NCI-H1105 (cell line): ENCODE data around the gene COL4A2.
"Not testable (repeated sequence)": the region's sequence is repeated elsewhere in the genome, so short reads cannot be mapped to it uniquely, and the experiment has no call there.

Experiments
- DNase-seq: peaks from one replicate; lab custom pipeline; 2025; lab: John Stamatoyannopoulos, UW

COL4A2 gene

GRCh38 chr13:110518571-110518970 lies 211.5 kb downstream of the COL4A2 start:
- no peak for DNase-seq

DNA sequence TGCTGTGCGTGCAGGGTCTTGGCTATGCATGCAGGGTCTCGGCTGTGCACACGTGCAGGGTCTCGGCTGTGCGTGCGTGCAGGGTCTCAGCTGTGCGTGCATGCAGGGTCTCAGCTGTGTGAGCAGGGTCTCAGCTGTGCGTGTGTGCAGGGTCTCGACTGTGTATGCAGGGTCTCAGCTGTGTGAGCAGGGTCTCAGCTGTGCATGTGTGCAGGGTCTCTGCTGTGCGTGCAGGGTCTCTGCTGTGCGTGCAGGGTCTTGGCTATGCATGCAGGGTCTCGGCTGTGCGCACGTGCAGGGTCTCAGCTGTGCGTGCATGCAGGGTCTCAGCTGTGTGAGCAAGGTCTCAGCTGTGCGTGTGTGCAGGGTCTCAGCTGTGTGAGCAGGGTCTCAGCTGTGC lies 212.0 kb downstream of the COL4A2 start:
- DNase-seq: no peak

GRCh38 chr13:110519506-110519905 lies 212.4 kb downstream of the COL4A2 start:
- DNase-seq: no peak

- DNase-seq: no peak
These were observed 213.6 kb downstream of the COL4A2 start for GRCh38 chr13:110520431-110521295.

DNA sequence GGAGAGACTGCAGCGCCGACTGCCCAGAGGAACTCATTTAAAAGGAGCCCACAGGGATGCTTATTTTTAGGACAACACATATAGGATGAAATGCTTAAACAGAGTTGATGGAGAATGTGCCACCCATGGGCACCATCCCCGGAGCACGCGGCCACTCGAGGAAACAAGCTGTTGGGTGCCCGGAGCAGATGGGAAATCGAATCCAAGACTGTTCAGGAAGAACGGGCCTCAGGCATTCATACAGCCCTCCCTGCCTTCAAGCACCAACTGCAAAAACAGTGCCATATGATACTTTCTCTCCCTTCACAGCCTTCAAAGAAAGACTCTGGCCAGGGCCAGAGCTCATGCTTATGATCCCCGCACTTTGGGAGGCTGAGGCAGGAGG lies 214.2 kb downstream of the COL4A2 start:
- no peak for DNase-seq

- no peak for DNase-seq
These were observed 214.9 kb downstream of the COL4A2 start for GRCh38 chr13:110521946-110522345.

DNA sequence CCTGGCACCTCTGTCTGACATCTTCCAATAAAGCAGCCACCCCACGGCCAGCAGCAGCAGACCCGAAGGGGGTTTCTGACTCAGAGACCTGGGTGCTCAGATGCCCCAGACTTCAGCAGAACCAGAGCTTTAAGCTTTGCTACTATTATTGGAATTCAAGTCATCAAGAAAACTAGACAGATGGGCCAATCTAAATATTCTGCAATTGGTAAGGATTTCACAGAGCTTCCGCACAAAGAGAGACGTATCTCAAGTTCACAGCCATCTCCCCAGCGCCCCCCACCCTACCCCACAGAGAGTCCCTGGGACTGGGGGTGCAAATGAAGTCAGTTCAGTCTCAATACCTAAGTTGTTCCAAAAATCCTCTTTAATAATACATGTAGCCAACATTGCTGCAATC lies 215.6 kb downstream of the COL4A2 start:
- DNase-seq: no peak

GRCh38 chr13:110523180-110523579 lies 216.1 kb downstream of the COL4A2 start:
- no peak for DNase-seq

GRCh38 chr13:110523838-110524540 lies 216.9 kb downstream of the COL4A2 start:
- DNase-seq: no peak

DNA sequence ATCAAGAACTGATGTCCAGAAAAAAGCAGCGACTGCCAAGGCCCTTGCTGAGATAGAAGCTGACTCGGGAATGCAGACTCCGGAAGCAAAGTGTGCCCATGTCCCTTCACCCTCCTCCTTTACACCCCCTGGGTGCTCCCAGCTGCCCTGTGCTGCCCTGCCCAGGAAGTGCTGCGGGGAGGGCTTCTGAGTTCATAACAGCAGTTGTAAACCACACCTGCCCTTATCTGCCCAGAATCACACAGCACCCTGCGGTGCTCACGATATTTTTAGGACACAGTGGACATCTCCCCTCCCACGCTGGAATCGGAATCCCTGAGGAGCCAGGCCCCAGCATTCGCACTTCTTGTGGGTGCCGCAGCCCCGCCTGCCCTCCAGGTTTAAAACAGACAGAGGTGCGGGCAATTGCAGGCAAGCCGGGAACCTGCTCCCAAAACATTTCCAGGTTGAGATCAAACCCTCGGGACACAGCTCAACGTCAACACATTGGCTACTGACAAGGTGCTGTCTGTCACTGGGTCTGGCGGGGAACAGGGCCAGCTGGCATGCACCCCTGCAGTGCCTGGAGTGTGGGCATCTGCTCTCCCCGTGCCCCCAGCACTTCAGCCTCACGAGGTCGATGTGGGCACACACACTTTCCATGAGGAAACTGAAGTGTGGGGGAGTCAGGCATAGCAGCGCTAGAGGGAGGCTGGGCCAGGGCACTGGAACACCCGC lies 217.6 kb downstream of the COL4A2 start:
- peak; percentile 51 for DNase-seq

DNA sequence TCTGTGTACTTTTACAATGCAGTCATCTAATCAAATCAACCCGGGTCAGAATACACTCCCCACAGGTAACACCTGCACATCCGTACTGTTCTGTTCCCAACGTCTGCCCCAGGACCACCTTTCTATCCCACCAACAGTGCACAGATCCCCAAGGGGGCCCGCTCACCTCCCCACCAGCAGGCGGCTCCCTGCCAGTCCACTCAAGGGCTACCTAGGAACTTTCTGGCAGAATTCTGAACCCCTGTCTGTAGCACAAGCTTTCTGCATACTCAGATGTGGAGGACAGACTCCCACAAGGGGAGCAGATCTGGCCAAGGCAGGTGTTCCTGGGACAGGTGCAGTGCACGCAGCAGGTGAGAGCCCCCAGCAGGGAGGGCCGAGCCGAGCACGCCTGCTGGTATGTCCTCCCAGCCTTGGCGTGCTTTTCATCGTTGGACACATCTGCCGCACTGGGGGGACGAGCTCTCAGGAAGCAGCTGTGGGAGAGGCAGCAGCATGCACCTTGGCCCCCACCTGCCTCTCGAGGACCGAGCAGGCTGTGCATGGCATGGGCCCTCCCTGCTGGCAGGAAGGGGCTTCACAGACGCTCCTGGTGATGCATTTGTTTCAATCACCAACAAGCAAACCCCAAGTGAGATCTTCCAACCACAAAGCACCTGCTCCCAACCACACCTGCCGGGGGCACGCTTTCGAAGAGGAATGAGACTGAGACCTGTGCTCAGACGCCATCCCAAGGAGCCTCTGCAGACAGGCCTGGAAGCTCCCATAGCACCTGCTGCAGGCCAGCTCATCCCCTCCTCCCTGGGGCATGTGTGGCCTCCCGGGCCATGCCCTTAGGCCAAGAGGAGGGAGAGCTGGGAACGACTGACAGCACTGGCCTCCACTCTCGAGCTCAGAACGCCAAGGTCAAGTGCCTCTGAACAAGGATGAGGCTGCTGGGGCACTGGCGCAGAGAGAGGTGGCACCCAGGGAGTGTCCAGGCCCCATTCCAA lies 218.5 kb downstream of the COL4A2 start:
- DNase-seq: peak; percentile 97

- no peak for DNase-seq
These were observed 221.3 kb downstream of the COL4A2 start for GRCh38 chr13:110528371-110528770.

DNA sequence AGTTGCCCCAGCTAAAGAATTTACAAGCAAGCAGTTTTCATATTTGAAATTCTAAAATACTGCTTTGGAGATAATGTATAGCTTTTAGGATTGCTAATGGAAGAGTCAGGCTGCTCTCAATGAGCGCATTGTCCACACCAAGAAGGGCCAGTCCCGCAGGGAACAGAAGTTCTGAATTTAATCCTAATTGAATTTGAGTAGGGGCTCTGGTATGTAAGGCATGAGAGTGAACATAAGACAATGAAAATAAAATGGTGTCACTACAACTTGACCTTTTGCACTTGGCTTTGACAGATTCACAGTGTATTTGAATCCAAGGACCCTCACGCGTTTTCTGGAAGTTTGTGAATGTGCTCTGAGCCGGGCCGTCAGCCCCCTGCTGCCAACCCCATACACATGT lies 221.8 kb downstream of the COL4A2 start:
- DNase-seq: no peak

GRCh38 chr13:110529522-110530311 lies 222.6 kb downstream of the COL4A2 start:
- DNase-seq: no peak

GRCh38 chr13:110531100-110531499 lies 224.0 kb downstream of the COL4A2 start:
- no peak for DNase-seq

GRCh38 chr13:110531671-110532083 lies 224.6 kb downstream of the COL4A2 start:
- DNase-seq: no peak

- DNase-seq: not testable (repeated sequence)
These were observed 225.2 kb downstream of the COL4A2 start for GRCh38 chr13:110532258-110532657.

DNA sequence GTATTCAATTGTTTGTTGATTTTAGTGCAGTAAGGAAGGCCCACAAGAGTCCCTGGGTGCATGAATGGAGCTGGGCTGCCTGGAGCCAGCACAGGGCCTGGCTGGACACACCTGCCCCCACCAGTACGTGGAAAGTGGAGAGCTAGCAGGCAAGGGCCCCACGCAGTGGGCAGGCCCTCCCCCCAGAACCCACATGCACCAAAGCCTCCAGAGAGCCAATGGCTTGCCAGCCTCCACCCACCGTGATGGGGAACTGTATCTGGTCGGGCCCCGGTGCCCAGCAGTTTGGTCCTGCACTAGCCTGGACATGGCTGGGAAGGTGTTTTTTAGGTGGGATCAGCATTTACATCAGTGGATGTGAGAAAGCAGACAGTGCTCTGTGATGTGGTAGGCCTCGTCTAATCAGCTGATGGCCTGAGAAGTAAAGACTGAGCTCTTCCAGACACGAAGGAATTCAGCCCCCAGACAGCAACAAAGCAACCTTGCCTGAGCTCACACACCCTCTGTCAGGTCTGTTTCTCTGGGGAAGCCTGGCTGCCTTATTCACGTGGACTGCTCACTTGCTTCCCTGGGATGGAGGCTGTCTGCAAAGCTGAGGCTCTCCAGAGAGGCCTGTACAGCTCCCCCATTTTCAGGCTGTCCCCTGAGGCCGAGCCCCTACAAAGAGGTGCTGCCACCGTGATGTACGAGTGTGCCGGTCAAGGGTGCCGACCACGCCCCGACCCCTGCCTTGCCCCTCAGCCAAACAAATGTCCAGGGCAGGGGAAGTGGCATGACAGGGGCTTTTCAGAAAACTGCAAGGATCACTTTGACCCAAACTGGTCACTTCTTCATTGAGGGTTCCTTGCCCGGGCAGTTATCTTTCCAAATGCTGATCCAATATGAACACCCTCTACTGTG lies 226.9 kb downstream of the COL4A2 start:
- DNase-seq: no peak

DNA sequence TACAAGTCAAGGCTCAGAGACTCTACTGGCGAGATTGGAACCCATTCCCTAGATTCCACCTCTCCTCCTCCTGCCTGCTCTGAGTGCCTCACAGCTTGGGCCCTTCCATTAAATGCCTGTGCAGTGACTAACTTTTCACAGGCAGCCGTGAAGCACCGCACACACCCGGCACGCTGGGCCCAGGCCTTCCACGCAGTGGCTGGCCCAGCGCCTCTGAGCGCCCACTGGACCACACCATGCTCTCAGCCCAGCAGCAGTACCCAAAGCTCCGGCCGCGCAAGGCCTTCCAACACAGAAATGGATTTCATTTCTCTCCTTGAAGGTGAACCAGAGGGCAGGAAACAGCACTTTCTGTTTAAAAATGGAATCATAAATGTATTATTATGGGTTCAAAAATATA lies 228.4 kb downstream of the COL4A2 start:
- DNase-seq: no peak
